HG03103 (cell line): ENCODE data around the gene RAD51B.

Experiments used
- ATAC-seq: cut with Tn5 transposase; IDR thresholded peaks from one replicate; pipeline ENCODE4 v1.9.1; 2021; ENCODE audit warnings: low read depth; ENCODE audit not compliant: unreplicated experiment

RAD51B gene

GRCh38 chr14:68639758-68640574, 820.4 kb downstream of the RAD51B start:
- no peak for ATAC-seq

- no peak for ATAC-seq
Measured at GRCh38 chr14:68643673-68644072, 824.1 kb downstream of the RAD51B start.

DNA sequence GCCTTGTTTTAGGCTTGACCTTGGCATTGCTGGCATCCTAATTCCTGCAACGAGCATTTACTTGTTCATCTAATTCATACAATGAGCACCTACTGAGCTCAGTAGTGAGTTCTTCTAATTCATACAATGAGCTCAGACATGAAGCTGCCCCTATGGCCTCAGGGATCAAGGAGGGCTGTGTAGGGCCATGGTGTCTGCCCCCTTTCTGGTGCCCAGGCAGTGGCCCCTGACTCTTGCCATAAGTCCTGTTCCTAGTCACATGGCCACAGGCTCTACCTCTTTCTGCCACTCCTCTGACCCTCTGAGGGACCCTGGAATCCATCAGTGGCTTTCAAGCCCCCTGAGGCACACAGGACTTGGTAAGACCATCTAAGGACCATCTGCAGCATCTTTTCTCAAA, 824.5 kb downstream of the RAD51B start:
- ATAC-seq, result no peak

DNA sequence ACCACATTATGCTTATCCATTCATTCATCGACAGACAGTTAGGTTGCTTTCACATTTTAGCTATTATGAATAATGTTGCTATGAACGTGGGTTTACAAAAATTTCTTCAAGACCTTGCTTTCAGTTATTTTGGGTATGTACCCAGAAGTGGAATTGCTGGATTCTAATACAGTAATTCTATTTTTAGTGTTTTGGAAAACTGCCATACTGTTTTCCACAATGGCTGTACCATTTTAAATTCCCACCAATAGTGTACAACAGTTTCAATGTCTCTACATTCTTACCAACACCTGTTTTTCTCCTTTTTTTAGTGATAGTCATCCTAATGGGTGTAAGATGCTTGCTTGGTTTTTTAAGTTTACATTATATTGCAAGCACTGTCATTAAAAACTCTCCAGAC, 825.8 kb downstream of the RAD51B start:
- no peak for ATAC-seq

DNA sequence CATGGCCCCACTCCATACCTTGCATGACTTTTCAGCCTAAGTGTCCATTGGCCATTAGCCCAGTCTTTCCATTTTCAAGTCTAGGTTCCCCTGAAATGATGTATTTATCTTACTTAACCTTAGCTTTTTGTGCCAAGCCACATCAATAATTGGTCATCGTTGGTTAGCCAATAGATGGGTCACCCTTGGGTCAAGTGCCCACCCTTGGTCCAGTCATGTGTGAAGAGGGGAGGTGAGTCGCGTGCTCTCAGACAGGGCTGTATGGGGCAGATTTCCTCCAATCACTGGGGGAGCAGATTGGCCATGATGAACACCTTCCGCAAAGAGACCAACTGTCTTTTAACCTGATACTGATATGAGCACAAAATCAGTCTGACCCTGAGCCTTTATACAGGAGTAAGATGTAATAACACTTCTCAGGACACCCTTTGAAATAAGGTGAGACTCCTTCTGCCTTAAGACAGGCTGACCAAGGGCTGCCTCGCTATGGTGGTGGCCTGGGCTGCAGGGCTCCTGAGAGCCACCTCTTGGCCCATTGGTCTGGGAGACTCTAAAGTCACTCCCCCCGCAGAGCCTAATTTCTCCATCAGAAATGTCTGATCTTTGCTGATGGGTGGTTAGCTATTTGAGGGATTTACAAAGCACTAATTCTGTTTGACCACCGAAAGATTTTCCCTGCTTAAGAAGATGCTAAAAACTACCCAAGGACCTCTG, 830.1 kb downstream of the RAD51B start:
- no peak for ATAC-seq

GRCh38 chr14:68650404-68650994, 830.9 kb downstream of the RAD51B start:
- ATAC-seq, result no peak

GRCh38 chr14:68651075-68651474, 831.5 kb downstream of the RAD51B start:
- ATAC-seq, result no peak

GRCh38 chr14:68651652-68652432, 832.3 kb downstream of the RAD51B start:
- ATAC-seq, result no peak

GRCh38 chr14:68652433-68652690, 832.8 kb downstream of the RAD51B start:
- ATAC-seq, result no peak

GRCh38 chr14:68653108-68653507, 833.5 kb downstream of the RAD51B start:
- ATAC-seq, result no peak

GRCh38 chr14:68653804-68654203, 834.2 kb downstream of the RAD51B start:
- no peak for ATAC-seq

DNA sequence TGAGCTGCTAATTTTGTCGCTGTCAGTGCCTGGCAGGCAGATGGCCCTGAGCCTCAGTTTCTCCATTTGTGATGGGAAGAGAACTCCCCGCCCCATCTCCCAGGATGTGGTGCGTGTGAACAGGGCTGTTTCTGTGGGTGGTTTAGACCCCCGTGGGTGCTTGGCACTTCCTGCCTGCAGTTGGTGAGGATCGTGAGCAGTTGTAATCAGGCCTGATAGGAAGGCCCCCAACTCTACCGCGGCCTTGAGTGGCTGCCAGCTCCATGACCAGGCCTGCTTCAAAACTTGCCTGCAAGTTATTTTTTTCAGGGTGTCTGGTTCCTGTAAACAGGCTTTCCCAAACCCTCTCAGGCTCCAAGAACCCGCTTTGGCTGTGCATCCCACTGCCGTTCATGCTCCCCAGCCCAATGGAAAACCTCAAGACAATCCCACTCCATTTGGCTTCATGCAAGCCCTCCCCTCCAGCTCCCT, 834.9 kb downstream of the RAD51B start:
- no peak for ATAC-seq

GRCh38 chr14:68655021-68655831, 835.6 kb downstream of the RAD51B start:
- no peak for ATAC-seq

GRCh38 chr14:68655911-68656316, 836.3 kb downstream of the RAD51B start:
- ATAC-seq, result no peak

DNA sequence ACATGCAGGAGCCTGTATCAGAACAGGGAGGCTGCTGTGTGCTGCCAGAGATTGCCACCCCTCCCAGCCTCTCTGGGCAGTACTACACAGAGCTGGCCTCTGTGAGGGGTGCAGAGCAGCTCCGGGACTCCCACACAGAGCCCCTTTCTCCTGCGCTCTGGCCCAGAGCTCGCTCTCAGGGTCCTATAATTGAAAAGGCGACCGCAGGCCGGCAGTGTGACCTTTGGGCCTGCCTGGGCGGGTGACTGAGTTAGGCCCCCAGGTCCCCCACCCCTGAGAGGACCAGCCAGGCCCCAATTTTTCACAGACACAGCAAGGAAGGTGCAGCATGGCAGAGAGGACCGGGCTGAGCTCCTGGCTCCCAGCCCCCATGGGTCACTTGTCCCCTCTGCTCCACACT, 836.9 kb downstream of the RAD51B start:
- no peak for ATAC-seq

- no peak for ATAC-seq
Measured at GRCh38 chr14:68657300-68658028, 837.9 kb downstream of the RAD51B start.

DNA sequence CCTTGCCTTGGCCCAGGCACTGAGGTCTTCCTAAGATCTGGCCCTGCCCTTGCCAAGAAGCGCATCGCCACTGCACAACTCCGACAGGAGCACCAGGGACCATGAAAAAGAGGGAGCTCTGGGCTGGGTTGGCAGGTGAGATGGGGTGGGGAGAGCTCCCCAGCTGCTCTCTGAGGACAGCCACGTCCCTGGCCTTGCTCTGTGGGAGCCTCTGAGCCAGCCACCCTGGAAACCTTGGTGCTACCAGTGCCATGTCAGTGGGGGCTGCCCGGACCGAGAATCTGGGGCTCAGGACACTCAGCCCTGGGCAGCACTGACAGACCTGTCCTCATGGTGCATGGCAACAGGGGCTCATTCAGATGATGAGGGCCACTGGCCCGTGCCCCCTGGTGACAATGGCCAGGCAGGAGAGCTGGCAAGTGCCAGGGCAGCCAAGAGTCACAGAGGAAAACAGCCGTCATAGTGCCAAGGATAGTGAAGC, 838.5 kb downstream of the RAD51B start:
- no peak for ATAC-seq

DNA sequence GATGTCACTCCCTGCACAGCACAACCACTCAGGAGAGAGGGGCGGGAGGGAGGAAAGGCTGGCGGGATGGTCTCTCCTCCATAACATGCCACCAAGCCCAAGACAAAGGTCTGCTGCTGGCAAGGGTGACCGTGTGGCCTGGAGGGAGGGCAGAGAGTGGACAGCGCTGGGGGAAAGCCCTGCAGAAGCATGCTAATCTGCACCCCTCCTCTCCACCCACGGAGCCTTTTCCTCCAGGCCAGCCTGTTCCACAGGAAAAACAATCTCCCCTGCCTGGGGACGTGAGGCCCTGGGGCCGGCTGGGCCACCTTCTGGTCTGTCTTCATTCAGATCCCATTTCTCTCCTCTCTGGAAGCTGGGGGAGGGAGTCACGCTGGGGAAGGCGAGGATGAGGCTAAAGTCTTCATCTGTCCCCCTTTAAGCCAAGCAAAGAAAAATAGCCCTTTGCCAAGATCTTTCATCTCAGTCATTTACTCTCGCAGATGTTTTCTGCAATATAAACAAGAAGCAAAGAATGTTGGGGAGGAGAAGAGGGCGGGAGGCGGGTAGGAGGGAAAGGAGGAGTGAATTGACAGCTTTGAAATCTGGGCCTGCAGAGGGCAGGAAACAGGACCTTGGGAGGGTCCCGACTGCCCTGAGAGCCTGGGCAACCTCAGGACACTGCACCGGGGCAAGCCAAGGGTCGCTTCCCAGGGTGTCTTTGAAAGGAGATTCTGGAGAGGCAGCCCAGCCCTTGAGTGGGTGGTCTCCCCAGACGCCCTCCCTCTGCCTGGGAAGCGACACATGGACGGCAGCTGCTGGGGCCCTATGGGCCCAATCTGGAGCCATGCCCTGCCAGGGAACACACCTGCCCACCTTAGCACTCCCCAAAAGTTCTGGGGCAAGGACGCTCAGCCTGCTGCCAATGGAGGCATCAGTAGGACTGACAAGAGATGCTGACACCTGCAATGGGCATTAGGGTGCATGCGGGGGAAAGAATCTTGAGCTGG, 839.7 kb downstream of the RAD51B start:
- ATAC-seq, result no peak
